ENCODE results near the gene DHRSX. TPM values are rescaled to one million over a fixed set of nuclear protein-coding genes. Genes with fewer than 3 reads are reported as not detected.

DHRSX gene
- total and polyA plus RNA-seq, 2 of the 13 experiments (the other 11 are each of a cell fraction or from before 2014, with no cell fraction given): 15.5 to 24.3 TPM

DNA sequence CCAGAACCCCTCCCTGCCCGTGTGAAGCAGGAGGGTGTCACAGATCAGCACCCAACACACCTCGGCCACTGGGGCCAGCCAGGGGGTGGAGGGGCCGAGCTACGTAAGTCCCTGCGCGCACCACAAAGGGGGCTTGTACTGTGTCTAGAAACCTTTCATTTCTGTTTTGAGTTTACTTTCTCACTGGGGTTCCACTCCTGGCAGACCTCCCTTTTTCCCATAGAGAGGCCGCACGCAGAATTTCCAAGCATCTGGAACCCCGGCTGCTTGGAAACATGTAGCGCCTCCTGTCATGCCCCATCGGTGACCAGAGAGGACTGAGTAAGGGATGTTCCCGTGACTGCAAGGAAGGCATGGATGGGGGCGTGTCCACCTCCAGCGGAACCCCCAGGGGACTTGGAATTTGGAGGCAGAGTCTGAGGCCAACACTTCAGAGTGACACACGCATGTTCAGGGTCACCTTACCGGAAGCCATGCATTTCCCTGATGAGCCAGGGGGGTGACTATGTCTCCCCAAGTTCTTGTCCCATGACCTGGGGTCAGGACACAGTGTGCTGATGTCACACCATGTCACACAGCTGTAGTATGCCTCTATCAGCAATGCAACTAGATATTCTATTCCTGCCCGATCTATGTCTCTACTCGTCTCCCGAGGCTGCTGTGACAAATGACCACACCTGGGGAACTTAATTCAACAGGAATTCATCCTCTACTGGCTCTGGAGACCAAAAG is 105.3 kb downstream of the DHRSX start:
- H3K9me3 ChIP-seq (ENCODE audit: low read length): no peaks in the 10 kb centered on the region
- DNase-seq (ENCODE audit: low spot score): no peak
- no peak overlapping the region for H3K4me2 ChIP-seq (ENCODE audit: low read depth, low read length)
- peaks cover 14% of the 10 kb centered on the region for H3K4me1 ChIP-seq (ENCODE audit: insufficient read depth, low read length)
- peaks cover 0 to 3% of the 10 kb centered on the region in 2 experiments; a peak in 3 of 5 replicates for H3K36me3 ChIP-seq (replicated peaks in 1 of 2; ENCODE audit: control insufficient read depth in 1 of 2, insufficient read depth in 2 of 2, low read length in 2 of 2)
- ChIA-PET CTCF (ENCODE audit: low intra/inter-chr PET ratio, low total read pairs) (no interaction called here), POLR2A (no interaction called here)
- H2AFZ ChIP-seq (ENCODE audit: low read length): no peak overlapping the region
- H3K27ac ChIP-seq (ENCODE audit: extremely low read length, insufficient read depth, low read length): no peak overlapping the region
- no peak for ATAC-seq
- no peak overlapping the region for H3K4me3 ChIP-seq (replicated peaks in 1 of 3; ENCODE audit: insufficient read depth in 1 of 3, low read depth in 2 of 3, low read length in 3 of 3)
- BruUV-seq (replicated peaks): no TSS peak
- no peak overlapping the region for H3K9ac ChIP-seq (ENCODE audit: insufficient read depth, low read depth, low read length)
- 90% methylated on average over 19 of the region's 19 CpGs for WGBS (ENCODE audit: low lambda C conversion rate)
- no peak for FAIRE-seq
- in situ Hi-C loops (cut with HindIII; ENCODE audit: extremely low pct_ligation_motif_present, low pct_unique_long_range_greater_than_20kb): no loop called here
- no peaks in the 10 kb centered on the region for H3K27me3 ChIP-seq (ENCODE audit: control insufficient read depth in 1 of 2, insufficient read depth in 2 of 2, low read length in 2 of 2)
- intact Hi-C loops (cut with micrococcal nuclease; ENCODE audit: unreplicated experiment): no loop called here
- H3K79me2 ChIP-seq (ENCODE audit: insufficient read depth, low read length): no peaks in the 10 kb centered on the region
- TF ChIP-seq JUN (CRISPR knock-in tag; IDR thresholded peaks at IDR 0.05) (no peak), JDP2 (CRISPR knock-in tag; IDR thresholded peaks at IDR 0.05; ENCODE audit: borderline replicate concordance) (no peak), ZBTB8A (CRISPR knock-in tag; IDR thresholded peaks at IDR 0.05; ENCODE audit: borderline replicate concordance, low read depth) (no peak), KAT8 (CRISPR knock-in tag; IDR thresholded peaks at IDR 0.05) (no peak), ZFYVE20 (CRISPR knock-in tag; IDR thresholded peaks at IDR 0.05; ENCODE audit: borderline replicate concordance, low read depth) (no peak), KLF11 (CRISPR knock-in tag; IDR thresholded peaks at IDR 0.05) (no peak), MXI1 (IDR thresholded peaks at IDR 0.05; ENCODE audit: borderline replicate concordance, low read depth, low read length) (no peak), ZNF766 (CRISPR knock-in tag; IDR thresholded peaks at IDR 0.05; ENCODE audit: borderline replicate concordance) (no peak), TP53 (CRISPR knock-in tag; conservative IDR thresholded peaks at IDR 0.05) (no peak), EZH2 (conservative IDR thresholded peaks at IDR 0.05; ENCODE audit: low read depth, low read length) (no peak), ZNF296 (CRISPR knock-in tag; conservative IDR thresholded peaks at IDR 0.05) (no peak), AKAP8 (CRISPR knock-in tag; IDR thresholded peaks at IDR 0.05) (no peak), PHF5A (CRISPR knock-in tag; IDR thresholded peaks at IDR 0.05; ENCODE audit: low read depth, unreplicated experiment) (no peak), KDM5A (IDR thresholded peaks at IDR 0.05; ENCODE audit: borderline replicate concordance, low read length) (no peak), NCOA5 (CRISPR knock-in tag; IDR thresholded peaks at IDR 0.05) (no peak), ZNF251 (CRISPR knock-in tag; IDR thresholded peaks at IDR 0.05) (no peak)
- TF ChIP-seq, protein P1, sequence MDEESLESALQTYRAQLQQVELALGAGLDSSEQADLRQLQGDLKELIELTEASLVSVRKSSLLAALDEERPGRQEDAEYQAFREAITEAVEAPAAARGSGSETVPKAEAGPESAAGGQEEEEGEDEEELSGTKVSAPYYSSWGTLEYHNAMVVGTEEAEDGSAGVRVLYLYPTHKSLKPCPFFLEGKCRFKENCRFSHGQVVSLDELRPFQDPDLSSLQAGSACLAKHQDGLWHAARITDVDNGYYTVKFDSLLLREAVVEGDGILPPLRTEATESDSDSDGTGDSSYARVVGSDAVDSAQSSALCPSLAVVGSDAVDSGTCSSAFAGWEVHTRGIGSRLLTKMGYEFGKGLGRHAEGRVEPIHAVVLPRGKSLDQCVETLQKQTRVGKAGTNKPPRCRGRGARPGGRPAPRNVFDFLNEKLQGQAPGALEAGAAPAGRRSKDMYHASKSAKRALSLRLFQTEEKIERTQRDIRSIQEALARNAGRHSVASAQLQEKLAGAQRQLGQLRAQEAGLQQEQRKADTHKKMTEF (CRISPR knock-in tag; IDR thresholded peaks at IDR 0.05): no peak
- TF ChIP-seq, protein P2, sequence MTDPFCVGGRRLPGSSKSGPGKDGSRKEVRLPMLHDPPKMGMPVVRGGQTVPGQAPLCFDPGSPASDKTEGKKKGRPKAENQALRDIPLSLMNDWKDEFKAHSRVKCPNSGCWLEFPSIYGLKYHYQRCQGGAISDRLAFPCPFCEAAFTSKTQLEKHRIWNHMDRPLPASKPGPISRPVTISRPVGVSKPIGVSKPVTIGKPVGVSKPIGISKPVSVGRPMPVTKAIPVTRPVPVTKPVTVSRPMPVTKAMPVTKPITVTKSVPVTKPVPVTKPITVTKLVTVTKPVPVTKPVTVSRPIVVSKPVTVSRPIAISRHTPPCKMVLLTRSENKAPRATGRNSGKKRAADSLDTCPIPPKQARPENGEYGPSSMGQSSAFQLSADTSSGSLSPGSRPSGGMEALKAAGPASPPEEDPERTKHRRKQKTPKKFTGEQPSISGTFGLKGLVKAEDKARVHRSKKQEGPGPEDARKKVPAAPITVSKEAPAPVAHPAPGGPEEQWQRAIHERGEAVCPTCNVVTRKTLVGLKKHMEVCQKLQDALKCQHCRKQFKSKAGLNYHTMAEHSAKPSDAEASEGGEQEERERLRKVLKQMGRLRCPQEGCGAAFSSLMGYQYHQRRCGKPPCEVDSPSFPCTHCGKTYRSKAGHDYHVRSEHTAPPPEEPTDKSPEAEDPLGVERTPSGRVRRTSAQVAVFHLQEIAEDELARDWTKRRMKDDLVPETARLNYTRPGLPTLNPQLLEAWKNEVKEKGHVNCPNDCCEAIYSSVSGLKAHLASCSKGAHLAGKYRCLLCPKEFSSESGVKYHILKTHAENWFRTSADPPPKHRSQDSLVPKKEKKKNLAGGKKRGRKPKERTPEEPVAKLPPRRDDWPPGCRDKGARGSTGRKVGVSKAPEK (CRISPR knock-in tag; IDR thresholded peaks at IDR 0.05; ENCODE audit: borderline replicate concordance): no peak
- H4K20me1 ChIP-seq (ENCODE audit: insufficient read depth, low read length): no peaks in the 10 kb centered on the region

Measured in HepG2 (cell line).